ENCODE results near the gene ZNF709.
A peak's percentile ranks its signal among the peaks of the same experiment; 100 is the strongest.
"Not testable (repeated sequence)": the region's sequence is repeated elsewhere in the genome, so short reads cannot be mapped to it uniquely, and the experiment has no call there.

Gene ZNF709

DNA sequence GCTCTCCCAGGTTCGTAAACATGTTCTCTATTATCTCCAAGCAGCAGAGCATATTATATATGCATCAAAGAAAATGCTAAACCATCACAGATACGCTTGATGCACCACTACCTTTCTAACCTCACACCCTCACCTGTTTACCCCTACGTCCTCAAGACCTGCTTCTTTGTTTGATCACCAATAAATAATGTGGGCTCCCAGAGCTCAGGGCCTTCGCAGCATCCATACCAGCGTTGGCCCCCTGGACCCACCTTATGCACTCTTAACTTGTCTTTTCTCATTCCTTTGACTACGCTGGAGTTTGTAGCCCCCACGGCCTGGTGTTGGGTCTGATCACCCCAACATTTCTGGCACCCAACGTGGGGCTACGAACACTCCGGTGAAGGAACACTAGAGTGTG, 33.8 kb downstream of the ZNF709 start:
- no peak for DNase-seq

DNA sequence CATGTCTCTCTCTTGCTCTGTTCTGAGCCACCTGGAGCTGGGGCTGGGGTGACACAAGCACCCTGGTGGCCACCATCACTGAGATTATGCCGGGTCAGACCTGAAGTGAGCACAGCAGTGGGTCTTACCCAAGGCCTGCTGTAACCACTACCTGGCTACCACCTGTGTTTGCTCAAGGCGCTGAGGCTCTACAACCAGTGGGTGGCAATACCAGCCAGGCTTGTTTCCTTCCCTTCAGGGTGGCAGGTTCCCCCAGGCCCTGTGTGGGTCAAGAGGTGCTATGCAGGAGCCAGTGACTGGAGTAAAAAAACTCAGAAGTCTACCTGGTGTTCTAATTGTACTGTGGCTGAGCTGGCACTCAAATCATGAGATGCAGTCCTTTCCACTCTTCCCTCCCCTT, 35.8 kb downstream of the ZNF709 start:
- no peak for DNase-seq

DNA sequence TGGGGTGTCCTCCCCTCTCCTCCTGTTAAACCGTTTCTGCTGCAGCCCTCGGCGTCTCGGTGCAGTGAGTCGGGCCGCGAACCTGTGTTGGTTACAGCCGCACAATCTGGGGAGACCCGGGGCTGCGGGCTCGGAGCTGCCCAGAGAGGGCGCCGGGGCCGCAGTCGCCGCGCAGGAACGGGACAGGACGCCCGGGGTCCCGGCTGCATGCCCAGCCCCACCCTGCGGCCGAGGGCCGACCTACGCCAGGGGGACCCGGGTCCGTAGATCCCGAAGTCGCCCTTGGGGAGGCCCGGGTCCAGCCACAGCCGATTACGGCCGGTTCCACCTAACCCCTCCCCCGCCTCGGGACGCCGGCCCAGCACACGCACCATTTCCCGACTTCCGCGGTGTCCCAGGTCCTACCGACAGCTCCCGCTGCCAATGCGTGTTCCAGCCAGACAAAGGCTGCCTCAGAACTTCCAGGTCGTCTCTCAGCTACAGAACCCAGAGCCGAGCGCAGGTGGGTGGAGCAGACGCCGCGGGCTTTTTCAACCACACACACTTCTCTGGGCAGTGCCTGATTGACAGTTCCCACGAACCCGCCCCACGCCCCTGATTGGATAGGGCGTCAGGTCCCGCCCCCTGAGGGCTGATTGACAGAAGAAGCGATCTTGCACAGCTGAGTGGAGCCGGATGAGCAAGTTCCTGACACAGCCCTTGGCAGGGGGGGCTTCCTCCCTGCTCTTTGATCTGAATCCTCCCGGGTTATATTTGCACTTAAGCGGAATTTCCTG, 43.9 kb downstream of the ZNF709 start, which contains the start of gene ZNF443:
Gene ZNF443 (minus strand): TSS at position 481 of the 776 bp plus-strand sequence. CDS start 107 bp downstream, at position 374.
- peak; percentile 78 to 99 (median 94) for DNase-seq

DNA sequence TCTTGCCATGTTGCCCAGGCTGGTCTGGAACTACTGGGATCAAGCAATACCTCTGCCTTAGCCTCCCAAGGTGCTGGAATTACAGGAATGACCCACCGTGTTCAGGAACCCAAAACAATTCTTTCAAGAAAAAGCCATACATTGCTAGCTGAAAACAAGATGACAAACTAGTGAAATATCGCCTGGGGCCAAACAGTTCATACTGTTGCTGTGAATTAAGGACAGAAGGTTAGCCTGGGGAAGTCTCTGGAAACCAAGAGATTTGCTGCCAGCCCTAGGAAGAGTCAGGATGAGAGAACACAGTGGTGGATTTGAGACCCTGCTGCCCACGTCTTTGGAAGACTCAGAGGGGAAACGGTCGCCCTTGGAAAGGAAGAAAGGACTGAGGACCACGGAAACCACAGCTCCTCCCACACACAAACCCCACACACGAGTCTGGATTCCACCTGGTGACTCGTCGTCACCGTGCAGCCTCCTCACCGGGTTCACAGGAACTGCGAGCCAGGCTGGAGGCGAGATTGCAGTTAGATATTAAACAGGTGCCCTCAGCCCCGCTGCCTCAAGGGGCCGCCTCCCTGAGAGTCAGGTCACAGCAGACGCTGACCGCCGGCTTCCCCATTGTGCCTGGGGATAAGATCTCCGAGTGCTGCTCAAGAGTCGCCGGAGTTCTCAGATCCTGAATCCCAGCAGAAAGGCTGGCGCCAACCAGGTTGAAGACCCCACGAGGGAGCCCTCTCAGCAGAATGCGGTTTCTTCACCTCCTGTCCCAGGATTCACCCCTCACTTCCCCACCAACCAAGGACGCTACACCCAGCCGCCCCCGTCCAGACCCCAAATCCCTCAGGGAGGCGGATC, 44.7 kb downstream of the ZNF709 start:
- peak in 2 of 14 donors; percentile 20 to 24 for DNase-seq

GRCh38 chr19:12430726-12431299, 53.8 kb downstream of the ZNF709 start:
- not testable (repeated sequence) for DNase-seq

GRCh38 chr19:12425888-12426274, 58.7 kb downstream of the ZNF709 start:
- no peak for DNase-seq

GRCh38 chr19:12425236-12425887, 59.3 kb downstream of the ZNF709 start:
- no peak for DNase-seq

DNA sequence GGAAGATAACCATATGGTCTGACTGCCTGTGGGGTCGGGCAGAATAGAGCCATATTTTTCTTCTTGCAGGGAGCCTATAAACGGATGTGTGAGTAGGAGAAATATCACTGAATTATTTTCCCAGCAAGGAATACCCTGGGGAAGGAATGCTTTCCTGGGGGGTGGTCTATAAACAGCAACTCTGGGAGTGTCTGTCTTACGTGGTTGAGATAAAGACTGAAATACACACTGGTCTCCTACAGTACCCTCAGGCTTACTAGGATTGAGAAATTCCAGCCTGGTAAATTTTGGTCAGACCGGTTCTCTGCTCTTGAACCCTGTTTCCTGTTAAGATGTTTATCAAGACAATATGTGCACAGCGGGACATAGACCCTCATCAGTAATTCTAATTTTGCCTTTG, 67.3 kb downstream of the ZNF709 start:
- DNase-seq: not testable (repeated sequence)

GRCh38 chr19:12411893-12412292, 72.7 kb downstream of the ZNF709 start:
- no peak for DNase-seq
